GM12878 (cell line): ENCODE measurements around the gene SQSTM1. TPM values are rescaled to one million over a fixed set of nuclear protein-coding genes. Genes with fewer than 3 reads are reported as not detected.

Experiments used
- ATAC-seq: fragments of 200-7000 bp; cut with Tn5 transposase; 3 replicates; pipeline ENCODE4 v1.9.1; 2020; ENCODE audit warnings: mild to moderate bottlenecking, moderate library complexity
- BruUV-seq: library from RNA; stranded (reverse); fragments of 400-500 nt; replicated peaks from 2 replicates; lab custom pipeline; 2021; lab: Mats Ljungman, UMichigan
- CTCF ChIA-PET: fragments of 300-600 bp; sonication (Branson Sonifier 250); formaldehyde crosslinking; extraction: SDS; loops from one replicate; lab custom pipeline; 2021; ENCODE audit warnings: inconsistent platforms; lab: Yijun Ruan, JAX
- POLR2A ChIA-PET: fragments of 350-600 bp; formaldehyde crosslinking; extraction: SDS; loops from one replicate; lab custom pipeline; 2021; ENCODE audit warnings: inconsistent platforms; lab: Charles Lee
- RAD21 ChIA-PET: fragments of 300-600 bp; sonication (Branson Sonifier 250); formaldehyde crosslinking; loops from one replicate; lab custom pipeline; 2023; ENCODE audit warnings: antibody characterized with exemption; ENCODE audit not compliant: unreplicated experiment; lab: Charles Lee
- SMC1A ChIA-PET: fragments of 300-600 bp; sonication (Branson Sonifier 250); formaldehyde crosslinking; loops from one replicate; lab custom pipeline; 2023; ENCODE audit not compliant: unreplicated experiment, uncharacterized antibody; lab: Charles Lee
- DNase-seq: peaks from one replicate; pipeline ENCODE4 v3.0.0-alpha.2; 2011; ENCODE audit warnings: low read depth, low spot score
- FAIRE-seq: peaks from 3 replicates; lab custom pipeline; 2011; peaks lifted over from hg19 to GRCh38; lab: Jason Lieb, UNC
- H2AFZ ChIP-seq: 2 replicates; pipeline ENCODE4 v1.6.0; 2011; ENCODE audit warnings: low read depth, low read length, control low read depth; ENCODE audit not compliant: control insufficient read depth
- H3K27ac ChIP-seq: 2 replicates; pipeline ENCODE4 v1.5.1; 2011; ENCODE audit warnings: control low read depth; ENCODE audit not compliant: control insufficient read depth, insufficient read depth
- H3K27me3 ChIP-seq, 2 experiments: replicated peaks in 1 of 2; 2 replicates each; pipeline versions ENCODE4 v1.6.0 to v1.6.1; 2011; ENCODE audit warnings: low read length in 1 of 2; ENCODE audit not compliant: control insufficient read depth in 2 of 2, insufficient read depth in 2 of 2
- H3K36me3 ChIP-seq, 2 experiments: 2 replicates each; pipeline ENCODE4 v1.5.1; 2011; ENCODE audit warnings: low read length in 1 of 2; ENCODE audit not compliant: control insufficient read depth in 2 of 2, insufficient read depth in 2 of 2
- H3K4me1 ChIP-seq: 2 replicates; pipeline ENCODE4 v1.6.1; 2011; ENCODE audit warnings: mild to moderate bottlenecking, low read length, moderate library complexity, mixed read lengths; ENCODE audit not compliant: control insufficient read depth, insufficient read depth
- H3K4me2 ChIP-seq: 2 replicates; pipeline ENCODE4 v1.6.0; 2011; ENCODE audit warnings: control low read depth; ENCODE audit not compliant: control insufficient read depth, insufficient read depth
- H3K4me3 ChIP-seq: fragments of 200-600 bp; sonication (generic); 2 replicates; pipeline ENCODE4 v1.5.1; 2016
- H3K79me2 ChIP-seq: 2 replicates; pipeline ENCODE4 v1.6.0; 2011; ENCODE audit warnings: low read length; ENCODE audit not compliant: control insufficient read depth, insufficient read depth
- H3K9ac ChIP-seq: 2 replicates; pipeline ENCODE4 v1.8.0; 2011; ENCODE audit warnings: low read length, control low read depth, mixed read lengths; ENCODE audit not compliant: control insufficient read depth, insufficient read depth
- H3K9me3 ChIP-seq: replicated peaks from 3 replicates; pipeline ENCODE4 v1.5.1; 2011; ENCODE audit warnings: mild to moderate bottlenecking, low read length; ENCODE audit not compliant: control insufficient read depth, insufficient read depth
- H4K20me1 ChIP-seq: 2 replicates; pipeline ENCODE4 v1.6.0; 2011; ENCODE audit not compliant: control insufficient read depth, insufficient read depth
- ATF7 ChIP-seq: fragments of 450-650 bp; IDR thresholded peaks from 2 replicates; pipeline ENCODE4 v1.6.1; 2016; ENCODE audit warnings: low read depth, mild to moderate bottlenecking
- LARP7 ChIP-seq: fragments of 450-650 bp; IDR thresholded peaks from 2 replicates; pipeline ENCODE4 v1.6.1; 2017; ENCODE audit warnings: mild to moderate bottlenecking
- MXI1 ChIP-seq: fragments of 150-350 bp; IDR thresholded peaks from 2 replicates; pipeline ENCODE4 v1.6.1; 2011; ENCODE audit warnings: low read depth, mild to moderate bottlenecking, inconsistent platforms, low read length, improper control_type of control experiment
- NRF1 ChIP-seq: conservative IDR thresholded peaks from 2 replicates; pipeline ENCODE4 v1.6.1; 2011; ENCODE audit warnings: mild to moderate bottlenecking, low read depth, low read length, improper control_type of control experiment
- POLR2AphosphoS2 ChIP-seq: IDR thresholded peaks from 2 replicates; pipeline ENCODE4 v1.6.1; 2011; ENCODE audit warnings: low read depth, mild to moderate bottlenecking, low read length, improper control_type of control experiment, moderate library complexity
- SMAD1 ChIP-seq: fragments of 450-650 bp; IDR thresholded peaks from 2 replicates; pipeline ENCODE4 v1.6.1; 2018; ENCODE audit warnings: mild to moderate bottlenecking, low read depth; ENCODE audit not compliant: partially characterized antibody
- SMC3 ChIP-seq: IDR thresholded peaks from 2 replicates; pipeline ENCODE4 v1.6.1; 2011; ENCODE audit warnings: low read length, improper control_type of control experiment, borderline replicate concordance
- TCF7 ChIP-seq: IDR thresholded peaks from 2 replicates; pipeline ENCODE4 v1.6.1; 2014; ENCODE audit warnings: antibody characterized with exemption, borderline replicate concordance
- WGBS: methylation state at CpG from one replicate; pipeline ENCODE4 v1.1.6; 2016; ENCODE audit warnings: low lambda C conversion rate; ENCODE audit not compliant: insufficient replicate concordance, insufficient coverage; ENCODE audit errors: missing lambda C conversion rate; 5-methylcytosine and 5-hydroxymethylcytosine counted together
- in situ Hi-C: fragments of 300-500 bp; cut with MboI; formaldehyde crosslinking; loops from 9 replicates; pipeline ENCODE4 v1.14.3; 2018; ENCODE audit warnings: mixed read lengths
- intact Hi-C: fragments of 100-400 bp; cut with micrococcal nuclease; formaldehyde crosslinking; loops from one replicate; pipeline ENCODE4 v1.14.2; 2022; ENCODE audit not compliant: unreplicated experiment
- polyA plus RNA-seq, 11 experiments: library from polyadenylated mRNA; depleted of rRNA in 4 of 11; unstranded in 6 of 11; stranded (reverse) in 5 of 11; fragments of >200 nt; fragmentation: Nextera tagmentation in 4 of 11; fragmentation: Illumina TruSeq in 1 of 11; extraction: Ambion mirVana in 4 of 11; extraction: Trizol in 1 of 11; gene quantifications; 1 replicate in 1 of 11; 2 replicates in 10 of 11; pipeline versions ENCODE4 v1.2.1 to v1.2.3, GENCODE V29; 2011 to 2016; ENCODE audit warnings: inconsistent platforms in 2 of 11, missing spikeins in 2 of 11, low read depth in 1 of 11
- total RNA-seq, 4 experiments: library from RNA; depleted of rRNA in 3 of 4; stranded (reverse); fragments of >200 nt in 3 of 4; fragmentation: Illumina TruSeq in 1 of 4; extraction: Trizol in 1 of 4; gene quantifications; 2 replicates each; pipeline versions ENCODE4 v1.2.1 to v1.2.3, GENCODE V29; 2013 to 2021
- TF ChIP-seq, protein P1 (sequence below): IDR thresholded peaks from 2 replicates; pipeline ENCODE4 v1.6.1; 2011; ENCODE audit warnings: low read depth, low read length, improper control_type of control experiment, borderline replicate concordance
- TF ChIP-seq, protein P2 (sequence below): fragments of 150-350 bp; IDR thresholded peaks from 2 replicates; pipeline ENCODE4 v1.6.1; 2016; ENCODE audit warnings: low read depth, low read length
- TF ChIP-seq, protein P3 (sequence below): IDR thresholded peaks from 2 replicates; pipeline ENCODE4 v1.6.1; 2012; ENCODE audit warnings: improper control_type of control experiment, low read depth, low read length; ENCODE audit not compliant: insufficient replicate concordance

SQSTM1 gene
- total and polyA plus RNA-seq, 10 of the 15 experiments (the other 5 are each of a cell fraction or from before 2014, with no cell fraction given) = 6.3 to 138 (median 62.1) TPM

DNA sequence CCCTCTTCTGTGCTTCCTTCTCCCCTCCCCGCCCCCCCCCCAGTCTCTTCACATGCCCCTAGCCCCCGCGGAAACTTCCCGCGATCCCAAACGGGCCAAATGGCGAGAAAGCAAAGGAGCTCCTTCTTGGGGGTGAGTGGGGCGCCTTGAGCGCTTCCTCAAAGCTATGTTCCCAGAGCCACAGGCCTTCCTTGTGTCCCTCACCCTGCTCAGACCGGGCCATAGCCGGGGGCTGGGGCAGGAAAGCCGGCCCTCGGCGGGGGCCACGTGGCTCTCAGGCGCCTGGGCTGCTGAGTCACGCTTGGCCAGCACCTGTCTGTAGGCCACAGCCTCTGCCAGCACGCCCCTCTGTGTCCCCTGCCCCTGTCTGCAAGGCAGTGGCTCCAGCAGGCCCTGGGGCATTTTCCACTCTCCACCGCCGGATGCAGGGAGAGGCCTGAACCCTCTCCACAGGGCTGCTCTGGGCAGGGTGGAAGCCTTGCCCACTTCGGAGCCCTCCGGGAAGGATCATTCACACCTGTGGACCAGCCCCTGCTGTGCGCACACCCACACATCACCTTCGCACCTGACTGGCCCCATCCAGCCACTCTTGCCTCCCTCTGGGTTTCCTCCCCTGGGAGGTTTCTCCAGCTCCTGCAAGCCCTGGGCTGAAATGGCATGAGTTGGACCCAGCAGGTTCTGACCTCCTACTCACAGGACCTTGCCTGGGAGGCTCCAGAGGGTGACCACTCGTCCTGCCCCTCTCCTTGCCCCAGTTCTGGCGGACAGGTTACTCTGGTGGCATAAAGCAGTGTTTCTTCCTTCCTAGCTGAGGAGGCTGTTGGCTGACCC lies 1.2 kb upstream of the SQSTM1 start:
- CTCF ChIA-PET = interaction anchor here (1.0 to 2.0 kb wide), 7 partner anchors 8 to 87 kb away, joined by 3 to 6 read pairs (median 5); partner anchors contain the start of gene LTC4S
- no peak for FAIRE-seq
- intact Hi-C loops = loop anchor here (1.0 to 2.0 kb wide), 2 partner anchors 12 to 39 kb away; partner anchors contain the start of gene MRNIP
- H4K20me1 ChIP-seq = peaks cover 14% of the 10 kb centered on the region
- SMC1A ChIA-PET = interaction anchor here (1.0 to 1.6 kb wide), 2 partner anchors 18 to 56 kb away, joined by 3 to 5 read pairs; no protein-coding TSS in a partner anchor
- peak overlapping the region; percentile 96 for H3K27ac ChIP-seq
- no peak for DNase-seq
- peaks cover 29% of the 10 kb centered on the region for H3K79me2 ChIP-seq
- POLR2A ChIA-PET = interaction anchor here (0.5 to 2.0 kb wide), 12 partner anchors 8 to 1600 kb away, joined by 3 to 9 read pairs (median 4); no protein-coding TSS in a partner anchor
- no peak overlapping the region; the same call in 1 of the 2 replicates for H3K4me3 ChIP-seq
- RAD21 ChIA-PET = interaction anchor here (0.8 to 1.8 kb wide), 4 partner anchors 8 to 196 kb away, joined by 3 to 6 read pairs (median 4); partner anchors contain the start of gene HNRNPH1
- ATAC-seq = peak; percentile 43
- peak overlapping the region; percentile 63 for H3K9ac ChIP-seq
- 25% methylated on average over 20 of the region's 26 CpGs for WGBS
- BruUV-seq = no TSS peak
- H3K36me3 ChIP-seq = peaks cover 8 to 10% of the 10 kb centered on the region in 2 experiments
- H3K27me3 ChIP-seq = no peaks in the 10 kb centered on the region
- in situ Hi-C loops = loop anchor here (10.0 to 25.0 kb wide), 2 partner anchors 993 to 1695 kb away; partner anchors contain the start of gene MGAT1
- H3K9me3 ChIP-seq = no peaks in the 10 kb centered on the region
- peaks cover 38% of the 10 kb centered on the region for H3K4me1 ChIP-seq
- peak overlapping the region; percentile 58; the same call in 1 of the 2 replicates for H2AFZ ChIP-seq
- H3K4me2 ChIP-seq = peak overlapping the region; percentile 99
- peak; percentile 20; the same call in 1 of the 2 replicates for TF ChIP-seq LARP7
- TF ChIP-seq ATF7 = no peak
- TF ChIP-seq, protein P1, sequence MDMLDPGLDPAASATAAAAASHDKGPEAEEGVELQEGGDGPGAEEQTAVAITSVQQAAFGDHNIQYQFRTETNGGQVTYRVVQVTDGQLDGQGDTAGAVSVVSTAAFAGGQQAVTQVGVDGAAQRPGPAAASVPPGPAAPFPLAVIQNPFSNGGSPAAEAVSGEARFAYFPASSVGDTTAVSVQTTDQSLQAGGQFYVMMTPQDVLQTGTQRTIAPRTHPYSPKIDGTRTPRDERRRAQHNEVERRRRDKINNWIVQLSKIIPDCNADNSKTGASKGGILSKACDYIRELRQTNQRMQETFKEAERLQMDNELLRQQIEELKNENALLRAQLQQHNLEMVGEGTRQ = peak; percentile 20
- no peak for TF ChIP-seq NRF1
- no peak for TF ChIP-seq SMC3
- TF ChIP-seq TCF7 = no peak
- TF ChIP-seq, protein P2, sequence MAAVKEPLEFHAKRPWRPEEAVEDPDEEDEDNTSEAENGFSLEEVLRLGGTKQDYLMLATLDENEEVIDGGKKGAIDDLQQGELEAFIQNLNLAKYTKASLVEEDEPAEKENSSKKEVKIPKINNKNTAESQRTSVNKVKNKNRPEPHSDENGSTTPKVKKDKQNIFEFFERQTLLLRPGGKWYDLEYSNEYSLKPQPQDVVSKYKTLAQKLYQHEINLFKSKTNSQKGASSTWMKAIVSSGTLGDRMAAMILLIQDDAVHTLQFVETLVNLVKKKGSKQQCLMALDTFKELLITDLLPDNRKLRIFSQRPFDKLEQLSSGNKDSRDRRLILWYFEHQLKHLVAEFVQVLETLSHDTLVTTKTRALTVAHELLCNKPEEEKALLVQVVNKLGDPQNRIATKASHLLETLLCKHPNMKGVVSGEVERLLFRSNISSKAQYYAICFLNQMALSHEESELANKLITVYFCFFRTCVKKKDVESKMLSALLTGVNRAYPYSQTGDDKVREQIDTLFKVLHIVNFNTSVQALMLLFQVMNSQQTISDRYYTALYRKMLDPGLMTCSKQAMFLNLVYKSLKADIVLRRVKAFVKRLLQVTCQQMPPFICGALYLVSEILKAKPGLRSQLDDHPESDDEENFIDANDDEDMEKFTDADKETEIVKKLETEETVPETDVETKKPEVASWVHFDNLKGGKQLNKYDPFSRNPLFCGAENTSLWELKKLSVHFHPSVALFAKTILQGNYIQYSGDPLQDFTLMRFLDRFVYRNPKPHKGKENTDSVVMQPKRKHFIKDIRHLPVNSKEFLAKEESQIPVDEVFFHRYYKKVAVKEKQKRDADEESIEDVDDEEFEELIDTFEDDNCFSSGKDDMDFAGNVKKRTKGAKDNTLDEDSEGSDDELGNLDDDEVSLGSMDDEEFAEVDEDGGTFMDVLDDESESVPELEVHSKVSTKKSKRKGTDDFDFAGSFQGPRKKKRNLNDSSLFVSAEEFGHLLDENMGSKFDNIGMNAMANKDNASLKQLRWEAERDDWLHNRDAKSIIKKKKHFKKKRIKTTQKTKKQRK = no peak
- TF ChIP-seq MXI1 = peak; percentile 69
- no peak for TF ChIP-seq SMAD1
- no peak for TF ChIP-seq POLR2AphosphoS2
- TF ChIP-seq, protein P3, sequence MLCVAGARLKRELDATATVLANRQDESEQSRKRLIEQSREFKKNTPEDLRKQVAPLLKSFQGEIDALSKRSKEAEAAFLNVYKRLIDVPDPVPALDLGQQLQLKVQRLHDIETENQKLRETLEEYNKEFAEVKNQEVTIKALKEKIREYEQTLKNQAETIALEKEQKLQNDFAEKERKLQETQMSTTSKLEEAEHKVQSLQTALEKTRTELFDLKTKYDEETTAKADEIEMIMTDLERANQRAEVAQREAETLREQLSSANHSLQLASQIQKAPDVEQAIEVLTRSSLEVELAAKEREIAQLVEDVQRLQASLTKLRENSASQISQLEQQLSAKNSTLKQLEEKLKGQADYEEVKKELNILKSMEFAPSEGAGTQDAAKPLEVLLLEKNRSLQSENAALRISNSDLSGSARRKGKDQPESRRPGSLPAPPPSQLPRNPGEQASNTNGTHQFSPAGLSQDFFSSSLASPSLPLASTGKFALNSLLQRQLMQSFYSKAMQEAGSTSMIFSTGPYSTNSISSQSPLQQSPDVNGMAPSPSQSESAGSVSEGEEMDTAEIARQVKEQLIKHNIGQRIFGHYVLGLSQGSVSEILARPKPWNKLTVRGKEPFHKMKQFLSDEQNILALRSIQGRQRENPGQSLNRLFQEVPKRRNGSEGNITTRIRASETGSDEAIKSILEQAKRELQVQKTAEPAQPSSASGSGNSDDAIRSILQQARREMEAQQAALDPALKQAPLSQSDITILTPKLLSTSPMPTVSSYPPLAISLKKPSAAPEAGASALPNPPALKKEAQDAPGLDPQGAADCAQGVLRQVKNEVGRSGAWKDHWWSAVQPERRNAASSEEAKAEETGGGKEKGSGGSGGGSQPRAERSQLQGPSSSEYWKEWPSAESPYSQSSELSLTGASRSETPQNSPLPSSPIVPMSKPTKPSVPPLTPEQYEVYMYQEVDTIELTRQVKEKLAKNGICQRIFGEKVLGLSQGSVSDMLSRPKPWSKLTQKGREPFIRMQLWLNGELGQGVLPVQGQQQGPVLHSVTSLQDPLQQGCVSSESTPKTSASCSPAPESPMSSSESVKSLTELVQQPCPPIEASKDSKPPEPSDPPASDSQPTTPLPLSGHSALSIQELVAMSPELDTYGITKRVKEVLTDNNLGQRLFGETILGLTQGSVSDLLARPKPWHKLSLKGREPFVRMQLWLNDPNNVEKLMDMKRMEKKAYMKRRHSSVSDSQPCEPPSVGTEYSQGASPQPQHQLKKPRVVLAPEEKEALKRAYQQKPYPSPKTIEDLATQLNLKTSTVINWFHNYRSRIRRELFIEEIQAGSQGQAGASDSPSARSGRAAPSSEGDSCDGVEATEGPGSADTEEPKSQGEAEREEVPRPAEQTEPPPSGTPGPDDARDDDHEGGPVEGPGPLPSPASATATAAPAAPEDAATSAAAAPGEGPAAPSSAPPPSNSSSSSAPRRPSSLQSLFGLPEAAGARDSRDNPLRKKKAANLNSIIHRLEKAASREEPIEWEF = no peak
